GM06990 (cell line): Measurements from ENCODE around the gene DNAJB6.

Source experiments
- DNase-seq: peaks from one replicate; pipeline ENCODE4 v3.0.0-alpha.2; 2011; ENCODE audit not compliant: insufficient read length; ENCODE audit errors: extremely low read depth
- H3K27me3 ChIP-seq: replicated peaks from 2 replicates; pipeline ENCODE4 v1.6.0; 2011; ENCODE audit warnings: low read length; ENCODE audit not compliant: control insufficient read depth, insufficient read depth
- H3K36me3 ChIP-seq: 2 replicates; pipeline ENCODE4 v1.5.1; 2011; ENCODE audit warnings: low read length; ENCODE audit not compliant: control insufficient read depth, insufficient read depth
- H3K4me3 ChIP-seq: replicated peaks from 2 replicates; pipeline ENCODE4 v1.5.1; 2011; ENCODE audit warnings: low read depth, mild to moderate bottlenecking, control low read depth, low read length
- TF ChIP-seq, protein P1 (sequence below): IDR thresholded peaks from 2 replicates; pipeline ENCODE4 v1.5.1; 2011; ENCODE audit warnings: low read length, control low read depth, mild to moderate bottlenecking, inconsistent platforms; ENCODE audit not compliant: insufficient read depth, poor library complexity, severe bottlenecking

Gene DNAJB6

DNA sequence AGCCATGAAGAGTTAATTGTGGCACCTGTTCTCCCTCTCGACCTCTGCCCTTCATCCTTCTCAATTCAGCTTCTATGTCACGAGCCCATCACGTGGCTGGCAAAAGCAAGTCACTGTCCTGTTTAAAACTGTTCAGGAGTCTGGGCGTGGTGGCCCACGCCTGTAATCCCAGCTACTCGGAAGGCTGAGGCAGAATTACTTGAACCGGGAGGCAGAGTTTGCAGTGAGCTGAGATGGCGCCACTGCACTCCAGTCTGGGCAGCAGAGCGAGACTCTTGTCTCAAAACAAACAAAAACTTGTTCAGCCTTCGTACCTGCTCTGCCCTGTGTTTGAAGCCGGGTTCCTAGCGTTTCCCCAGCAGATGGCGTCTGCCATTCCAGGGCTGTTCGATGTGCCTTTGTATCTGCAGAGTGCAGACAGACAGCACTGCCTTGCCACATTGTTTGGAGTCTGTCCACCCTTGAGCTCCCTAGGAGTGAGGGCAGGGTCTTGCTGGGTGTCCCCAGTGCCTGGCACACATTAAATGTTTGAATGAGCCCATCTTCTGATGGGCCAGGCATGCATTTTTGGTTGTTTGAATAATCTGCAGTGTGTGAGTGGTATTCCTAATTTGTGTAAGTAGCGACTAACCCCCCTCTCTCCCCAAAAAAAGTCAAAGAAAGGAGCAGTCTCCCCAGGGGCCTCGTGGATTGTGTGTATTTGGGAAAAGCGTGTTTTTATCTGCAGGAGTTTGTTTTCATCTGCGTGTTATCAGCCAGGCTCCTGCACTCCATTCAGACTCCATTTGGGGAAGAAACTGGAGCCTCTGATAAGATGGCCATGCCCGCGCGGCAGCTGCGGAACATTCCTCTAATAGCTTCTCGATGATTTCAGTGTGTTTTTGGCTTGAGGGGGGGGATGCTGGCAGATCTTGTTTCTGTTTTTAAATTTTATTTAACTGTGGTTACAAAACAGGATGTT lies 61.2 kb downstream of the DNAJB6 start:
- no peak overlapping the region for H3K4me3 ChIP-seq
- H3K27me3 ChIP-seq: no peaks in the 10 kb centered on the region
- DNase-seq: no peak
- peaks cover 18% of the 10 kb centered on the region for H3K36me3 ChIP-seq
- TF ChIP-seq, protein P1, sequence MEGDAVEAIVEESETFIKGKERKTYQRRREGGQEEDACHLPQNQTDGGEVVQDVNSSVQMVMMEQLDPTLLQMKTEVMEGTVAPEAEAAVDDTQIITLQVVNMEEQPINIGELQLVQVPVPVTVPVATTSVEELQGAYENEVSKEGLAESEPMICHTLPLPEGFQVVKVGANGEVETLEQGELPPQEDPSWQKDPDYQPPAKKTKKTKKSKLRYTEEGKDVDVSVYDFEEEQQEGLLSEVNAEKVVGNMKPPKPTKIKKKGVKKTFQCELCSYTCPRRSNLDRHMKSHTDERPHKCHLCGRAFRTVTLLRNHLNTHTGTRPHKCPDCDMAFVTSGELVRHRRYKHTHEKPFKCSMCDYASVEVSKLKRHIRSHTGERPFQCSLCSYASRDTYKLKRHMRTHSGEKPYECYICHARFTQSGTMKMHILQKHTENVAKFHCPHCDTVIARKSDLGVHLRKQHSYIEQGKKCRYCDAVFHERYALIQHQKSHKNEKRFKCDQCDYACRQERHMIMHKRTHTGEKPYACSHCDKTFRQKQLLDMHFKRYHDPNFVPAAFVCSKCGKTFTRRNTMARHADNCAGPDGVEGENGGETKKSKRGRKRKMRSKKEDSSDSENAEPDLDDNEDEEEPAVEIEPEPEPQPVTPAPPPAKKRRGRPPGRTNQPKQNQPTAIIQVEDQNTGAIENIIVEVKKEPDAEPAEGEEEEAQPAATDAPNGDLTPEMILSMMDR: peak; percentile 45

DNA sequence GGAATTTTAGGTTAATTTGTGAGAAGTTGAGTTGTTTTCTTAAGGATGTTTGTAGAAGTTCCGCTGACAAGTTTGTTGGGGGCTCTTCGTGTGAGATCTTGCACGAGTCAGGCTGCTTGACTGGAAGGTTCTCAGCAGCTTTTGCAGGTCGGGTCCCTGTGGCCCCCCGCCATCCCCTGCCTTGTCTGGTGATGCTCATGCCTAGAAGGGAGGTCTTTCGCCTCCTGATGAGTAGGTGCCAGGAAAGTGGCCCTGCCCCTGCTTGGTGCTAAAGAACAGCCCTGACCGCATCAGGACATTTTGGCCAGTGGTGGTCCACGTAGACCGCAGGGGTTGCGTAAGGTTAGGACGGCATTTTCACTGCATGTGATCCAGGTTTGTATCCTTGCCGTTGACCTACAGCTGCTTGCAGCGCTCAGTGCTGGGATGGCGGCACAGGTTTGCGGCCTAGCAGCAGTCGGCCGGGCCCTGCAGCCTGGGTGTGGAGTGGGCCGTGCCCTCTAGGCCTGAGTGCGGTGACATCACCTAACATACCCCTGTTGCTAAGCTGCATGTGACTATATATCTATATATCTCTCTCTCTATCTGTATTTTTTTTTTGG lies 62.4 kb downstream of the DNAJB6 start:
- Histone ChIP-seq H3K4me3 (no peak overlapping the region), H3K36me3 (peaks cover 18% of the 10 kb centered on the region), H3K27me3 (no peaks in the 10 kb centered on the region)
- TF ChIP-seq, protein P1: no peak
- DNase-seq: no peak

DNA sequence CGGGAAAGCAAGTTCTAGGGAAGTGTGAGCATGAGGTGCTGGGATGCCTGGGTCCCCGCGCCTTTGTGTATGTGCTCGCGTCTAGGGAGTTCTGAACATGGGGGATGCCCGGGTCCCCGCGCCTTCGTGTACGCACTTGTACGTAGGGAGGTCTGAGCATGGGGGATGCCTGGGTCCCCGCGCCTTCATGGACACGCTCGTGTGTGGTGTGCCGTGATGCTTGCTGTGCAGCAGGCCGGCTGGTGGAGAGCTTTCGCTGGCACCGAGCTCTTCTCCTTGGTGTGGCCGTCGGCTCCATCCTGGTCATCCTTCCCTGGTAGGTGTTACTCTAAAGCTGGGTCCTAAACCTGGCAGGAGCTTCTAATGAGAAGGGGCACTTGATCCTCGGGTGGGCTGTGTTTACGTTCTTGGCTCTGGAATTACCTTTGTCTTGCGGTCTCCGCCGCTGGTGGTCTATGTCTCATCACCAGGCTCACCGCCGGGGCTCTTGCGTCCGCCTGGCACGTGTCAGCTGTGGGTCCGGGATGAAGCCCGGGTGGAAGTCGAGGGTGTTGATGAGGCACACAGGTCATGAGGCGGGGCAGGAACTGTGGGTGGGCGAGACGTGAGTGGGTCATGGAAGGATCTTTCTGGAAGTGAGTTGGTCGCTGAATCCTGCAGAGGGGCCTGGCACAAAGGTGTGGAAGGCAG lies 63.5 kb downstream of the DNAJB6 start:
- H3K27me3 ChIP-seq: no peaks in the 10 kb centered on the region
- H3K36me3 ChIP-seq: peaks cover 20% of the 10 kb centered on the region
- H3K4me3 ChIP-seq: no peak overlapping the region
- no peak for DNase-seq
- TF ChIP-seq, protein P1: no peak

DNA sequence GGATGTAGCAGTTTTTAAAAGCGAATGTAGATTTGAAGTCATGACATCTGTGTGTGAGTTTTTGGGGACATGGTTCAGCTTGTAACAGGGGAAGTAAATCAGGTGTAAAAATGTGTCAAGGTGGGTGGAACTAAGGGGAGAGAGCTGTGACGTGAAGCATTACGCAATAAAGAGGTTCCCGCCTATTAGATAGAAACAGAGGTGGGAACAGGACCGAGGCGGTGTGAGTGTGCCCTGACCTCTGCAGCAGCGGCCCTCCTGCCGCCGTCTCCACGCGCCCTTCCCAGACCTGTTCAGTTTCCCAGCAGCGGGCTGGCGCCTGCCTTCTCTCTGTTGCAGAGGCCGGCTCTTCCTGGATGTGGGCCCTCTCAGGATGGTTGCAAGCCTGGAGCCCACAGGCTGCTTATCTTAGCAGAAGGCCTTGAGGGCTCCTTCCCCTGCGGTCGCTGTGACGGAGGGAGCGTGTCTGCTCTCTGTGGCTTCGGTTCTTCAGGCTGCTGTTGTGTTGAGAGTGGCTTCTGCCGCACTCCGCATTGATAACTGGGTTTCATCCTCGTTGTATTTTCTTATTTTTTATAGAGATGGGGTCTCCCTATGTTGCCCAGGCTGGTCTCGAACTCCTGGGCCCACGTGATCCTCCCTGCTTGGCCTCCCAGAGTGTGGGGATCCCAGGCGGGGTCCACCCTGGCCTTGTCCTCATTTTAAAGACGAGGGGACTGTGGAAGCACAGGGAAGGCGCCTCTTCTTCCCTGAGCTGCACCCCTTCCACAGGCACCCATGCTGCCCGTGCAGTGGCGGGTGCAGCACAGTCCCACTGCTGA lies 65.0 kb downstream of the DNAJB6 start:
- Histone ChIP-seq H3K36me3 (peaks cover 21% of the 10 kb centered on the region), H3K4me3 (no peak overlapping the region), H3K27me3 (no peaks in the 10 kb centered on the region)
- TF ChIP-seq, protein P1: no peak
- no peak for DNase-seq

DNA sequence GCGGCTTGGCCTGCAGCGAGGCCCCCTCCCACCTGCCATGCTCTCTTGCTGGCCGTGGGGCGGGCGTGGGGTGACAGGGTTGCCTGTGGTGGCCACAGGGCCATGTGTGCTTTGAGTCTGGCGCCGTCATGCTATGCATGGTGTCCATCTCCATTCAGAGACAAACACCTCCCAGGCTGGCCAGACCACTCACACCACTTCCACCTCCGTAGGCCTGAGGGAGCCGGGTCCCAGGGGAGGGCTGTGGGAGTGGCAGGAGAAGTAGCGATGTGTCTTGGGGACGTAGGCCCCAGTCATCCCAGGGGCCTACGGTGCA lies 65.5 kb downstream of the DNAJB6 start:
- TF ChIP-seq, protein P1: no peak
- Histone ChIP-seq H3K27me3 (no peaks in the 10 kb centered on the region), H3K4me3 (no peak overlapping the region), H3K36me3 (peaks cover 19% of the 10 kb centered on the region)
- DNase-seq: no peak
